Measurements from ENCODE around the gene MAP3K5. TPM values are rescaled to one million over a fixed set of nuclear protein-coding genes. Genes with fewer than 3 reads are reported as not detected.

The MAP3K5 gene
- total and polyA plus RNA-seq, 2 donors (not counting 1 experiment from before 2014, with no cell fraction given), result 10.9 to 62.6 TPM

- no peak for DNase-seq (ENCODE audit: low read depth in 2 of 2)
- H3K4me1 ChIP-seq (ENCODE audit: control insufficient read depth, extremely low read depth, insufficient read depth, low read length), result no peaks in the 10 kb centered on the region
- no peak overlapping the region for H3K9ac ChIP-seq (ENCODE audit: insufficient read depth, low read length)
- H3K36me3 ChIP-seq (ENCODE audit: control insufficient read depth, insufficient read depth, low read length), result no peaks in the 10 kb centered on the region
- H3K79me2 ChIP-seq (ENCODE audit: control insufficient read depth, insufficient read depth, low read length), result no peaks in the 10 kb centered on the region
- TF ChIP-seq EZH2 (IDR thresholded peaks at IDR 0.05; ENCODE audit: low read length, missing control alignments) (no peak), CTCF (conservative IDR thresholded peaks at IDR 0.05 in 1 of 2, IDR thresholded peaks at IDR 0.05 in 1 of 2; ENCODE audit: low read depth in 1 of 2, low read length in 2 of 2) (no peak)
- no peaks in the 10 kb centered on the region for H3K9me3 ChIP-seq (ENCODE audit: control insufficient read depth, insufficient read depth, low read depth, low read length)
- H3K4me3 ChIP-seq (replicated peaks in 1 of 4; ENCODE audit: control extremely low read depth in 1 of 4, insufficient read depth in 1 of 4, low read depth in 3 of 4, low read length in 4 of 4), result no peak overlapping the region
- no peak overlapping the region for H3K27ac ChIP-seq (ENCODE audit: insufficient read depth, low read length)
- H2AFZ ChIP-seq (ENCODE audit: low read length), result no peak overlapping the region
- H4K20me1 ChIP-seq (ENCODE audit: control insufficient read depth, extremely low read depth, insufficient read depth, low read length), result no peaks in the 10 kb centered on the region
- no peak overlapping the region for H3K4me2 ChIP-seq (ENCODE audit: extremely low read depth, insufficient read depth, low read length)
- H3K27me3 ChIP-seq (ENCODE audit: control insufficient read depth, insufficient read depth, low read length), result no peaks in the 10 kb centered on the region
Measured at GRCh38 chr6:136706430-136706829, 85.8 kb downstream of the MAP3K5 start.

DNA sequence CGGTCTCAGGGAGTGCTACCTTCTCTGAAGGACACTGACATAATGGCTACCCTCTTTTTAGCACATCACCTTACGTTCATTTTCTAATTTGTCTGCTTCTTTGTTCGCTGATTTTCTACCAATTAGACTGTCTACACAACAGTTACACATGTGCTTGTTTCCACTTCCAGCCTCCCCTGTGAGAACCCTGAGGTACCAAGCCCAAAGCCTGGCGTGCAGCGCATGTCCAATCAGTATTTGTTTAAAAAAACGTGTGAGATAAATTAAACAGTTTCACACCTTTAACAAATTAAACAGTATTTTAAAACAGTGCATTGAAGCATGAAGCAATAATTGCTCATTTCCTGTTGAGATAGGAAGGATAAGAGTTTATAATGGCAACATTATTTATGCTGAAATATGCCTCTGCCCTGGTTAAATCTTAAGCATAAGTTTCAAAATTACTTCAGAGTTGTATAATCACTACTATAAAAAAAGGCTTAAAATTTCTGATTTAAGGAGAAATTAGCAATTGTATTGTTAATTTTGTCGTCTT is 88.9 kb downstream of the MAP3K5 start:
- no peak overlapping the region for H3K9ac ChIP-seq (ENCODE audit: insufficient read depth, low read length)
- H3K4me2 ChIP-seq (ENCODE audit: extremely low read depth, insufficient read depth, low read length), result no peak overlapping the region
- H2AFZ ChIP-seq (ENCODE audit: low read length), result no peak overlapping the region
- no peak overlapping the region for H3K4me3 ChIP-seq (replicated peaks in 1 of 4; ENCODE audit: control extremely low read depth in 1 of 4, insufficient read depth in 1 of 4, low read depth in 3 of 4, low read length in 4 of 4)
- peaks cover 1% of the 10 kb centered on the region for H3K36me3 ChIP-seq (ENCODE audit: control insufficient read depth, insufficient read depth, low read length)
- H3K9me3 ChIP-seq (ENCODE audit: control insufficient read depth, insufficient read depth, low read depth, low read length), result no peaks in the 10 kb centered on the region
- no peaks in the 10 kb centered on the region for H3K4me1 ChIP-seq (ENCODE audit: control insufficient read depth, extremely low read depth, insufficient read depth, low read length)
- no peaks in the 10 kb centered on the region for H3K79me2 ChIP-seq (ENCODE audit: control insufficient read depth, insufficient read depth, low read length)
- H4K20me1 ChIP-seq (ENCODE audit: control insufficient read depth, extremely low read depth, insufficient read depth, low read length), result no peaks in the 10 kb centered on the region
- H3K27ac ChIP-seq (ENCODE audit: insufficient read depth, low read length), result no peak overlapping the region
- H3K27me3 ChIP-seq (ENCODE audit: control insufficient read depth, insufficient read depth, low read length), result no peaks in the 10 kb centered on the region
- DNase-seq (ENCODE audit: low read depth in 2 of 2), result no peak
- TF ChIP-seq EZH2 (IDR thresholded peaks at IDR 0.05; ENCODE audit: low read length, missing control alignments) (no peak), CTCF (conservative IDR thresholded peaks at IDR 0.05 in 1 of 2, IDR thresholded peaks at IDR 0.05 in 1 of 2; ENCODE audit: low read depth in 1 of 2, low read length in 2 of 2) (no peak)

- peaks cover 2% of the 10 kb centered on the region for H3K36me3 ChIP-seq (ENCODE audit: control insufficient read depth, insufficient read depth, low read length)
- peak in 1 of 2 donors; percentile 28 for DNase-seq (ENCODE audit: low read depth in 2 of 2)
- no peak overlapping the region for H3K9ac ChIP-seq (ENCODE audit: insufficient read depth, low read length)
- H3K4me3 ChIP-seq (replicated peaks in 1 of 4; ENCODE audit: control extremely low read depth in 1 of 4, insufficient read depth in 1 of 4, low read depth in 3 of 4, low read length in 4 of 4), result no peak overlapping the region
- H3K27me3 ChIP-seq (ENCODE audit: control insufficient read depth, insufficient read depth, low read length), result no peaks in the 10 kb centered on the region
- no peaks in the 10 kb centered on the region for H3K4me1 ChIP-seq (ENCODE audit: control insufficient read depth, extremely low read depth, insufficient read depth, low read length)
- H3K9me3 ChIP-seq (ENCODE audit: control insufficient read depth, insufficient read depth, low read depth, low read length), result no peaks in the 10 kb centered on the region
- H3K79me2 ChIP-seq (ENCODE audit: control insufficient read depth, insufficient read depth, low read length), result no peaks in the 10 kb centered on the region
- H3K27ac ChIP-seq (ENCODE audit: insufficient read depth, low read length), result no peak overlapping the region
- H4K20me1 ChIP-seq (ENCODE audit: control insufficient read depth, extremely low read depth, insufficient read depth, low read length), result no peaks in the 10 kb centered on the region
- H3K4me2 ChIP-seq (ENCODE audit: extremely low read depth, insufficient read depth, low read length), result no peak overlapping the region
- TF ChIP-seq CTCF (conservative IDR thresholded peaks at IDR 0.05 in 1 of 2, IDR thresholded peaks at IDR 0.05 in 1 of 2; ENCODE audit: low read depth in 1 of 2, low read length in 2 of 2) (no peak), EZH2 (IDR thresholded peaks at IDR 0.05; ENCODE audit: low read length, missing control alignments) (no peak)
- no peak overlapping the region for H2AFZ ChIP-seq (ENCODE audit: low read length)
Measured at GRCh38 chr6:136701045-136701444, 91.2 kb downstream of the MAP3K5 start.
